BLaER1 treated with 17β-estradiol and CSF1 and Interleukin-3, amounts not matched to agents 10 nM and 100 nM (cell line): Measurements from ENCODE around the gene CENPVL2.
"Not testable (repeated sequence)": the region's sequence is repeated elsewhere in the genome, so short reads cannot be mapped to it uniquely, and the experiment has no call there.

Experiments
- H3K27ac ChIP-seq, 11 experiments: shearing (Covaris generic); formaldehyde crosslinking; 2 replicates each; pipeline ENCODE4 v1.8.1; 2022
- H3K27me3 ChIP-seq, 11 experiments: shearing (Covaris generic); formaldehyde crosslinking; 2 replicates each; pipeline ENCODE4 v1.8.1; 2022
- H3K36me3 ChIP-seq, 11 experiments: shearing (Covaris generic); formaldehyde crosslinking; 2 replicates each; pipeline ENCODE4 v1.8.1; 2022
- H3K4me1 ChIP-seq, 10 experiments: shearing (Covaris generic); formaldehyde crosslinking; 2 replicates each; pipeline ENCODE4 v1.8.1; 2022
- H3K4me2 ChIP-seq, 11 experiments: shearing (Covaris generic); formaldehyde crosslinking; 2 replicates each; pipeline ENCODE4 v1.8.1; 2022
- H3K4me3 ChIP-seq, 10 experiments: shearing (Covaris generic); formaldehyde crosslinking; 2 replicates each; pipeline ENCODE4 v1.8.1; 2022
- H3K9ac ChIP-seq, 11 experiments: shearing (Covaris generic); formaldehyde crosslinking; 2 replicates each; pipeline ENCODE4 v1.8.1; 2022
- H3K9me3 ChIP-seq, 11 experiments: shearing (Covaris generic); formaldehyde crosslinking; replicated peaks in 1 of 11; 2 replicates each; pipeline ENCODE4 v1.8.1; 2022
- H4K20me1 ChIP-seq, 11 experiments: shearing (Covaris generic); formaldehyde crosslinking; 2 replicates each; pipeline ENCODE4 v1.8.1; 2022
- Cebpa-rat ChIP-seq, 11 experiments: shearing (Covaris generic); IDR thresholded peaks; 2 replicates each; pipeline ENCODE4 v1.8.1; 2022

CENPVL2 gene

GRCh38 chrX:51682720-51683062 is at the start of gene CENPVL2:
CENPVL2 (minus strand) TSS chrX:51682831; CDS start chrX:51682831, 0 bp downstream.
- H3K27ac ChIP-seq, H3K27me3 ChIP-seq, H3K9me3 ChIP-seq, H4K20me1 ChIP-seq, H3K9ac ChIP-seq, H3K4me3 ChIP-seq, H3K4me1 ChIP-seq, H3K4me2 ChIP-seq, H3K36me3 ChIP-seq: not testable (repeated sequence)

- TF ChIP-seq Cebpa-rat (IDR thresholded peaks at IDR 0.05): no peak
- peaks cover 0 to 11% (median 0%) of the 10 kb centered on the region in 11 experiments; a peak in 2 of 22 replicates for H3K9me3 ChIP-seq
- no peaks in the 10 kb centered on the region for H3K36me3 ChIP-seq
- no peak overlapping the region for H3K9ac ChIP-seq
- no peak overlapping the region for H3K27ac ChIP-seq
- no peak overlapping the region for H3K4me3 ChIP-seq
- H3K27me3 ChIP-seq: peaks cover 79 to 83% (median 82%) of the 10 kb centered on the region in 11 experiments
- H3K4me2 ChIP-seq: no peak overlapping the region
- H4K20me1 ChIP-seq: peaks cover 0 to 5% (median 0%) of the 10 kb centered on the region in 11 experiments; a peak in 3 of 22 replicates
- no peaks in the 10 kb centered on the region for H3K4me1 ChIP-seq
These were observed 45.6 kb upstream of the CENPVL2 start for GRCh38 chrX:51728202-51728601.

GRCh38 chrX:51712943-51713647 is 30.5 kb upstream of the CENPVL2 start:
- H3K9me3 ChIP-seq, H3K36me3 ChIP-seq, H3K27me3 ChIP-seq, H3K9ac ChIP-seq, H3K27ac ChIP-seq, H4K20me1 ChIP-seq, H3K4me3 ChIP-seq, H3K4me2 ChIP-seq, H3K4me1 ChIP-seq: not testable (repeated sequence)

- not testable (repeated sequence) for H3K4me3 ChIP-seq, H3K36me3 ChIP-seq, H4K20me1 ChIP-seq, H3K4me2 ChIP-seq, H3K27ac ChIP-seq, H3K9me3 ChIP-seq, H3K9ac ChIP-seq, H3K4me1 ChIP-seq, H3K27me3 ChIP-seq
These were observed 27.9 kb upstream of the CENPVL2 start, which contains the start of gene CENPVL1 for GRCh38 chrX:51710277-51711164. CENPVL1 (plus strand) TSS chrX:51710512; CDS start chrX:51710512, 0 bp downstream.

GRCh38 chrX:51697397-51697796 is 14.8 kb upstream of the CENPVL2 start:
- no peak overlapping the region for H3K27ac ChIP-seq
- no peaks in the 10 kb centered on the region for H3K36me3 ChIP-seq
- H4K20me1 ChIP-seq: no peaks in the 10 kb centered on the region; a peak in 4 of 22 replicates
- H3K9me3 ChIP-seq: no peaks in the 10 kb centered on the region
- no peak overlapping the region for H3K4me2 ChIP-seq
- peaks cover 44 to 74% (median 71%) of the 10 kb centered on the region in 11 experiments for H3K27me3 ChIP-seq
- H3K9ac ChIP-seq: no peak overlapping the region
- no peak overlapping the region for H3K4me3 ChIP-seq
- no peak for TF ChIP-seq Cebpa-rat (IDR thresholded peaks at IDR 0.05)
- H3K4me1 ChIP-seq: no peaks in the 10 kb centered on the region

- TF ChIP-seq Cebpa-rat (IDR thresholded peaks at IDR 0.05): no peak
- Histone ChIP-seq H3K9ac (no peak overlapping the region), H3K4me2 (no peak overlapping the region), H3K9me3 (no peaks in the 10 kb centered on the region), H3K4me1 (no peaks in the 10 kb centered on the region), H3K36me3 (no peaks in the 10 kb centered on the region), H3K4me3 (no peak overlapping the region), H4K20me1 (no peaks in the 10 kb centered on the region; a peak in 4 of 22 replicates), H3K27ac (no peak overlapping the region), H3K27me3 (peaks cover 38 to 66% (median 64%) of the 10 kb centered on the region in 11 experiments)
These were observed 11.6 kb upstream of the CENPVL2 start for GRCh38 chrX:51694254-51694653.

- H4K20me1 ChIP-seq, H3K36me3 ChIP-seq, H3K9me3 ChIP-seq, H3K27me3 ChIP-seq, H3K9ac ChIP-seq, H3K4me1 ChIP-seq, H3K4me2 ChIP-seq, H3K27ac ChIP-seq, H3K4me3 ChIP-seq: not testable (repeated sequence)
These were observed 567 bp downstream of the CENPVL2 start for GRCh38 chrX:51681808-51682719.

GRCh38 chrX:51679689-51680433 is 2.8 kb downstream of the CENPVL2 start:
- H3K36me3 ChIP-seq, H3K4me2 ChIP-seq, H3K9me3 ChIP-seq, H3K9ac ChIP-seq, H3K27me3 ChIP-seq, H3K4me3 ChIP-seq, H4K20me1 ChIP-seq, H3K4me1 ChIP-seq, H3K27ac ChIP-seq: not testable (repeated sequence)

- Histone ChIP-seq H3K4me1 (no peaks in the 10 kb centered on the region), H3K9ac (no peak overlapping the region), H3K27ac (no peak overlapping the region), H3K9me3 (no peaks in the 10 kb centered on the region), H4K20me1 (no peaks in the 10 kb centered on the region), H3K4me2 (no peak overlapping the region), H3K36me3 (no peaks in the 10 kb centered on the region), H3K27me3 (peaks cover 57 to 71% (median 69%) of the 10 kb centered on the region in 11 experiments), H3K4me3 (no peak overlapping the region)
- TF ChIP-seq Cebpa-rat (IDR thresholded peaks at IDR 0.05): no peak
These were observed 16.6 kb downstream of the CENPVL2 start for GRCh38 chrX:51665981-51666380.
